ENCODE results near the gene ETV6. TPM values are rescaled to one million over a fixed set of nuclear protein-coding genes. Genes with fewer than 3 reads are reported as not detected.

The ETV6 gene
- total and polyA plus RNA-seq, 9 of the 15 experiments (the other 6 are each of a cell fraction or from before 2014, with no cell fraction given), result 0.81 to 12.7 (median 4.1) TPM

DNA sequence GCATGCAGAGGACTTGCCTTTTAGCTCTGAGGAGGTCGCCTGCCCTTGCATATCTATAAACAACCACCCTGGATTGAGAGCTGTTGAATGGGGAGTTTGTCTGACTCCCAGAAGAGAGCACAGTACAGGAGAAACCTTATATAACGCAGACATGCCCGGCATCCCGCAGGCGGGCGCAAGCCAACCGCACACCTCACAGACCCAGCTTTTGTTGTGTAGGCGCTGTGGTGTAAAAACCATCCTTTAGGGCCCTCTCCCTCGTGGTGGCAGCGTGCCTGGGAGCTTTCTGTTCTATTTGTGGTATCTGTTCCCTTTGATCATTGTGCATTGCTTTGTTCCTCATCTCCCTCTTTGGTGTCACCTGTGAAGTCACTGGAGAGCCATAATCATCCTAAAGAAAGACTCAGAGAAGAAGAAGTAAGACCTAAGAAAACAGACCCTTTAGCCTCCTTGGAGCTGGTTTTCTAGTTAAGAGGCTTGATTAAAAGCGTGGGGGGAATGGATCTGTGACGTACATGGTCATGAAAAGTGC lies 77.7 kb downstream of the ETV6 start:
- ChIA-PET POLR2A (no interaction called here), CTCF (ENCODE audit: low intra/inter-chr PET ratio) (no interaction called here)
- Histone ChIP-seq H4K20me1 (replicated peaks; ENCODE audit: control insufficient read depth, insufficient read depth, low read length) (no peaks in the 10 kb centered on the region), H3K4me2 (ENCODE audit: insufficient read depth, low read length) (no peak overlapping the region), H3K9me3 (replicated peaks; ENCODE audit: control insufficient read depth, insufficient read depth, low read depth, low read length) (no peaks in the 10 kb centered on the region), H3K4me1 (replicated peaks in 1 of 2; ENCODE audit: control insufficient read depth in 2 of 2, insufficient read depth in 2 of 2, low read length in 2 of 2) (peaks cover 0 to 6% of the 10 kb centered on the region in 2 experiments; a peak in 2 of 5 replicates), H3K79me2 (ENCODE audit: control insufficient read depth, insufficient read depth, low read length) (no peaks in the 10 kb centered on the region; the same call in 2 of the 3 replicates), H3K9me1 (ENCODE audit: control insufficient read depth, insufficient read depth, low read length) (no peaks in the 10 kb centered on the region), H3K27me3 (ENCODE audit: control insufficient read depth in 2 of 2, insufficient read depth in 2 of 2, low read length in 2 of 2) (no peaks in the 10 kb centered on the region), H3K4me3 (no peak overlapping the region), H3K27ac (ENCODE audit: extremely low read depth, low read depth, low read length) (no peak overlapping the region), H3K9ac (ENCODE audit: insufficient read depth in 1 of 2, low read depth in 2 of 2, low read length in 2 of 2) (no peak overlapping the region; a peak in 1 of 4 replicates), H3K36me3 (ENCODE audit: control insufficient read depth, insufficient read depth, low read length) (no peaks in the 10 kb centered on the region), H2AFZ (ENCODE audit: low read depth, low read length) (no peak overlapping the region)
- FAIRE-seq (no peak), DNase-seq (ENCODE audit: extremely low read depth in 1 of 4, low spot score in 3 of 4) (no peak), ATAC-seq (no peak)
- BruUV-seq (replicated peaks), result no TSS peak
- intact Hi-C loops (cut with micrococcal nuclease) (no loop called here), in situ Hi-C loops (cut with MboI) (no loop called here)
- WGBS (ENCODE audit: insufficient coverage, low coverage, missing lambda C conversion rate), result 71% methylated on average over 5 of the region's 12 CpGs
- no peak for TF ChIP-seq RBBP5 (IDR thresholded peaks at IDR 0.05; ENCODE audit: borderline replicate concordance, insufficient read depth, low read length, poor library complexity, severe bottlenecking)
- TF ChIP-seq, protein P1, sequence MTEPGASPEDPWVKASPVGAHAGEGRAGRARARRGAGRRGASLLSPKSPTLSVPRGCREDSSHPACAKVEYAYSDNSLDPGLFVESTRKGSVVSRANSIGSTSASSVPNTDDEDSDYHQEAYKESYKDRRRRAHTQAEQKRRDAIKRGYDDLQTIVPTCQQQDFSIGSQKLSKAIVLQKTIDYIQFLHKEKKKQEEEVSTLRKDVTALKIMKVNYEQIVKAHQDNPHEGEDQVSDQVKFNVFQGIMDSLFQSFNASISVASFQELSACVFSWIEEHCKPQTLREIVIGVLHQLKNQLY (CRISPR knock-in tag; conservative IDR thresholded peaks at IDR 0.05), result no peak
- TF ChIP-seq ZNF347 (CRISPR knock-in tag; IDR thresholded peaks at IDR 0.05; ENCODE audit: low read depth), result no peak
- TF ChIP-seq CHD2 (IDR thresholded peaks at IDR 0.05; ENCODE audit: low read depth, low read length), result no peak
- TF ChIP-seq U2AF1 (optimal IDR thresholded peaks at IDR 0.05; ENCODE audit: low read depth, low read length), result no peak
- no peak for TF ChIP-seq ZNF134 (CRISPR knock-in tag; conservative IDR thresholded peaks at IDR 0.05)
- no peak for TF ChIP-seq ZFP1 (CRISPR knock-in tag; IDR thresholded peaks at IDR 0.05)
- no peak for TF ChIP-seq ZC3H8 (IDR thresholded peaks at IDR 0.05)
- TF ChIP-seq ESRRB (CRISPR knock-in tag; IDR thresholded peaks at IDR 0.05; ENCODE audit: borderline replicate concordance), result no peak
- no peak for TF ChIP-seq TAF9B (IDR thresholded peaks at IDR 0.05; ENCODE audit: partially characterized antibody)
- no peak for TF ChIP-seq KLF13 (tag; IDR thresholded peaks at IDR 0.05; ENCODE audit: borderline replicate concordance, low read depth)
- TF ChIP-seq, protein P2, sequence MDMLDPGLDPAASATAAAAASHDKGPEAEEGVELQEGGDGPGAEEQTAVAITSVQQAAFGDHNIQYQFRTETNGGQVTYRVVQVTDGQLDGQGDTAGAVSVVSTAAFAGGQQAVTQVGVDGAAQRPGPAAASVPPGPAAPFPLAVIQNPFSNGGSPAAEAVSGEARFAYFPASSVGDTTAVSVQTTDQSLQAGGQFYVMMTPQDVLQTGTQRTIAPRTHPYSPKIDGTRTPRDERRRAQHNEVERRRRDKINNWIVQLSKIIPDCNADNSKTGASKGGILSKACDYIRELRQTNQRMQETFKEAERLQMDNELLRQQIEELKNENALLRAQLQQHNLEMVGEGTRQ (CRISPR knock-in tag; IDR thresholded peaks at IDR 0.05), result no peak
- TF ChIP-seq, protein P3, sequence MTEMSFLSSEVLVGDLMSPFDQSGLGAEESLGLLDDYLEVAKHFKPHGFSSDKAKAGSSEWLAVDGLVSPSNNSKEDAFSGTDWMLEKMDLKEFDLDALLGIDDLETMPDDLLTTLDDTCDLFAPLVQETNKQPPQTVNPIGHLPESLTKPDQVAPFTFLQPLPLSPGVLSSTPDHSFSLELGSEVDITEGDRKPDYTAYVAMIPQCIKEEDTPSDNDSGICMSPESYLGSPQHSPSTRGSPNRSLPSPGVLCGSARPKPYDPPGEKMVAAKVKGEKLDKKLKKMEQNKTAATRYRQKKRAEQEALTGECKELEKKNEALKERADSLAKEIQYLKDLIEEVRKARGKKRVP (CRISPR knock-in tag; IDR thresholded peaks at IDR 0.05), result no peak
- no peak for TF ChIP-seq KAT2B (IDR thresholded peaks at IDR 0.05; ENCODE audit: low read depth, low read length)
- no peak for TF ChIP-seq MAFK (IDR thresholded peaks at IDR 0.05; ENCODE audit: low read length)
- no peak for TF ChIP-seq CBX8 (IDR thresholded peaks at IDR 0.05; ENCODE audit: borderline replicate concordance, extremely low read depth, low read depth, low read length, poor library complexity, severe bottlenecking)
- TF ChIP-seq ESRRA (IDR thresholded peaks at IDR 0.05; ENCODE audit: borderline replicate concordance, low read depth), result no peak
- no peak for TF ChIP-seq THRAP3 (IDR thresholded peaks at IDR 0.05; ENCODE audit: borderline replicate concordance)
- TF ChIP-seq, protein P4, sequence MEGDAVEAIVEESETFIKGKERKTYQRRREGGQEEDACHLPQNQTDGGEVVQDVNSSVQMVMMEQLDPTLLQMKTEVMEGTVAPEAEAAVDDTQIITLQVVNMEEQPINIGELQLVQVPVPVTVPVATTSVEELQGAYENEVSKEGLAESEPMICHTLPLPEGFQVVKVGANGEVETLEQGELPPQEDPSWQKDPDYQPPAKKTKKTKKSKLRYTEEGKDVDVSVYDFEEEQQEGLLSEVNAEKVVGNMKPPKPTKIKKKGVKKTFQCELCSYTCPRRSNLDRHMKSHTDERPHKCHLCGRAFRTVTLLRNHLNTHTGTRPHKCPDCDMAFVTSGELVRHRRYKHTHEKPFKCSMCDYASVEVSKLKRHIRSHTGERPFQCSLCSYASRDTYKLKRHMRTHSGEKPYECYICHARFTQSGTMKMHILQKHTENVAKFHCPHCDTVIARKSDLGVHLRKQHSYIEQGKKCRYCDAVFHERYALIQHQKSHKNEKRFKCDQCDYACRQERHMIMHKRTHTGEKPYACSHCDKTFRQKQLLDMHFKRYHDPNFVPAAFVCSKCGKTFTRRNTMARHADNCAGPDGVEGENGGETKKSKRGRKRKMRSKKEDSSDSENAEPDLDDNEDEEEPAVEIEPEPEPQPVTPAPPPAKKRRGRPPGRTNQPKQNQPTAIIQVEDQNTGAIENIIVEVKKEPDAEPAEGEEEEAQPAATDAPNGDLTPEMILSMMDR (IDR thresholded peaks at IDR 0.05 in 2 of 3, conservative IDR thresholded peaks at IDR 0.05 in 1 of 3; ENCODE audit: insufficient read depth in 2 of 3, low read depth in 1 of 3, low read length in 3 of 3), result no peak
